CD4-positive, alpha-beta memory T cell (primary cell): ENCODE results near the gene RAD18. TPM values are rescaled to one million over a fixed set of nuclear protein-coding genes. Genes with fewer than 3 reads are reported as not detected.

Source experiments
- CTCF ChIA-PET: fragments of 350-600 bp; sonication (Branson Sonifier 250); formaldehyde crosslinking; loops from one replicate; lab custom pipeline; 2021; ENCODE audit warnings: inconsistent platforms; ENCODE audit not compliant: partially characterized antibody; lab: Charles Lee
- POLR2A ChIA-PET: fragments of 350-600 bp; sonication (Branson Sonifier 250); formaldehyde crosslinking; loops from one replicate; lab custom pipeline; 2021; ENCODE audit not compliant: partially characterized antibody; lab: Charles Lee
- DNase-seq, 5 donors: peaks; one replicate each; pipeline versions ENCODE4 v3.0.0 to v3.0.0-alpha.2; 2020 to 2022; ENCODE audit warnings: mixed read lengths in 1 of 5
- H3K27ac ChIP-seq: one replicate; pipeline ENCODE4 v1.7.0; 2013; ENCODE audit warnings: low read depth, low read length
- H3K27me3 ChIP-seq: 2 replicates; pipeline ENCODE4 v1.7.0; 2013; ENCODE audit warnings: mild to moderate bottlenecking, low read length, moderate library complexity; ENCODE audit not compliant: insufficient read depth
- H3K36me3 ChIP-seq: 2 replicates; pipeline ENCODE4 v1.7.0; 2013; ENCODE audit warnings: mild to moderate bottlenecking, low read length, moderate library complexity; ENCODE audit not compliant: insufficient read depth
- H3K4me1 ChIP-seq: 2 replicates; pipeline ENCODE4 v1.7.0; 2013; ENCODE audit warnings: mild to moderate bottlenecking, low read length, moderate library complexity; ENCODE audit not compliant: insufficient read depth
- H3K4me3 ChIP-seq, 2 donors: one replicate each; pipeline ENCODE4 v1.7.0; 2013; ENCODE audit warnings: low read length in 2 of 2, mild to moderate bottlenecking in 1 of 2
- H3K9me3 ChIP-seq, 2 donors: one replicate each; pipeline ENCODE4 v1.7.0; 2013; ENCODE audit warnings: low read length in 2 of 2, control low read depth in 1 of 2; ENCODE audit not compliant: control insufficient read depth in 1 of 2
- H3K27ac Mint-ChIP-seq, 7 donors: one replicate each; pipeline ENCODE4 v1.8.0; 2020 to 2021; ENCODE audit warnings: mixed read lengths in 7 of 7, mild to moderate bottlenecking in 6 of 7, inconsistent platforms in 3 of 7, moderate library complexity in 3 of 7
- H3K27me3 Mint-ChIP-seq, 2 donors: one replicate each; pipeline ENCODE4 v1.8.0; 2020 to 2021; ENCODE audit warnings: mixed read lengths in 2 of 2
- H3K36me3 Mint-ChIP-seq, 2 donors: one replicate each; pipeline ENCODE4 v1.8.0; 2020 to 2021; ENCODE audit warnings: mixed read lengths in 2 of 2, inconsistent platforms in 1 of 2, mild to moderate bottlenecking in 1 of 2
- H3K4me1 Mint-ChIP-seq, 4 donors: one replicate each; pipeline ENCODE4 v1.8.0; 2020 to 2021; ENCODE audit warnings: mixed read lengths in 4 of 4, mild to moderate bottlenecking in 1 of 4
- H3K4me3 Mint-ChIP-seq, 8 donors: one replicate each; pipeline ENCODE4 v1.8.0; 2020 to 2021; ENCODE audit warnings: mixed read lengths in 8 of 8, mild to moderate bottlenecking in 7 of 8, moderate library complexity in 6 of 8, inconsistent platforms in 3 of 8
- H3K9me3 Mint-ChIP-seq, 8 donors: one replicate each; pipeline ENCODE4 v1.8.0; 2020 to 2021; ENCODE audit warnings: mixed read lengths in 8 of 8, mild to moderate bottlenecking in 5 of 8, inconsistent platforms in 3 of 8, moderate library complexity in 1 of 8
- intact Hi-C: fragments of 100-400 bp; cut with micrococcal nuclease; formaldehyde crosslinking; loops from one replicate; pipeline ENCODE4 v1.15.1; 2023
- polyA plus RNA-seq, 2 donors: library from polyadenylated mRNA; unstranded; fragments of 300-500 nt; fragmentation: Illumina TruSeq; gene quantifications; one replicate each; pipeline ENCODE4 v1.2.3, GENCODE V29; 2021
- total RNA-seq, 2 experiments: library from RNA; stranded (reverse); gene quantifications; one replicate each; pipeline ENCODE4 v1.2.3, GENCODE V29; 2021

The RAD18 gene
- total and polyA plus RNA-seq, 4 experiments from 2014 or later = 11.9 to 17.6 (median 15.7) TPM

DNA sequence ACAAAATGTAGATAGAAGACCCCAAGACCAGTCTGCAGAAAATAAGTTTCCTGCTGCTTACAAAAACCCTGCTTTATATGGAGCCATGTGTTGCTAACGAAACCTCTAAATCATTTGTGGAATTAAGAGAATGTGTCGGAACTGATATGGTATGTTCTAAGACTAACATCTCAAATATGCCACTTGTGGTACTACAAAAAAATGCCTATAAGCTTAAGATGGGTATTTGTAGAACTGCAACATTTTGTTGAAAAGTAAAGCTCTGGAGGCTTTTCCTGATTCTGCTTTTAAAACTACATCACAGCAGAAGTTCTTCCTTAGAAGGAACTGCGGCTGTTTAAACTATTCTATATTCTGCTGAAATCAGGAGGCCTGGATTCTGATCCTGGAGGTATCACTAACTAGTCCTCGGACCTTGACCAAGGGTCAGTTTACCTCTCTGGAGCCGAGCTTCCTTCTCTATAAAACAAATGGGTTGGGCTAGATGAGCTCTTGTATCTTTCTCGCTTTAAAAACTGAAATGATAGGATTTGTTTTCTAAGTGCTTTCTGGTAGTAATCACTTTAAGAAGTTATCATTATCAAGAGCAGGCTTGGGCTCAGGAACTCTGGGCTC, 74.9 kb downstream of the RAD18 start:
- no peaks in the 10 kb centered on the region for H3K27me3 ChIP-seq
- no peaks in the 10 kb centered on the region for H3K9me3 ChIP-seq
- CTCF ChIA-PET = no interaction called here
- H3K36me3 Mint-ChIP-seq = peaks cover 55 to 58% of the 10 kb centered on the region in 2 donors
- H3K27ac Mint-ChIP-seq = no peak overlapping the region
- no peaks in the 10 kb centered on the region for H3K4me1 Mint-ChIP-seq
- peaks cover 0 to 2% (median 0%) of the 10 kb centered on the region in 8 donors for H3K9me3 Mint-ChIP-seq
- intact Hi-C loops = no loop called here
- no peaks in the 10 kb centered on the region for H3K27me3 Mint-ChIP-seq
- POLR2A ChIA-PET = no interaction called here
- H3K4me3 Mint-ChIP-seq = no peak overlapping the region
- H3K27ac ChIP-seq = no peak overlapping the region
- DNase-seq = no peak
- no peaks in the 10 kb centered on the region for H3K36me3 ChIP-seq
- no peak overlapping the region for H3K4me3 ChIP-seq
- H3K4me1 ChIP-seq = no peaks in the 10 kb centered on the region

DNA sequence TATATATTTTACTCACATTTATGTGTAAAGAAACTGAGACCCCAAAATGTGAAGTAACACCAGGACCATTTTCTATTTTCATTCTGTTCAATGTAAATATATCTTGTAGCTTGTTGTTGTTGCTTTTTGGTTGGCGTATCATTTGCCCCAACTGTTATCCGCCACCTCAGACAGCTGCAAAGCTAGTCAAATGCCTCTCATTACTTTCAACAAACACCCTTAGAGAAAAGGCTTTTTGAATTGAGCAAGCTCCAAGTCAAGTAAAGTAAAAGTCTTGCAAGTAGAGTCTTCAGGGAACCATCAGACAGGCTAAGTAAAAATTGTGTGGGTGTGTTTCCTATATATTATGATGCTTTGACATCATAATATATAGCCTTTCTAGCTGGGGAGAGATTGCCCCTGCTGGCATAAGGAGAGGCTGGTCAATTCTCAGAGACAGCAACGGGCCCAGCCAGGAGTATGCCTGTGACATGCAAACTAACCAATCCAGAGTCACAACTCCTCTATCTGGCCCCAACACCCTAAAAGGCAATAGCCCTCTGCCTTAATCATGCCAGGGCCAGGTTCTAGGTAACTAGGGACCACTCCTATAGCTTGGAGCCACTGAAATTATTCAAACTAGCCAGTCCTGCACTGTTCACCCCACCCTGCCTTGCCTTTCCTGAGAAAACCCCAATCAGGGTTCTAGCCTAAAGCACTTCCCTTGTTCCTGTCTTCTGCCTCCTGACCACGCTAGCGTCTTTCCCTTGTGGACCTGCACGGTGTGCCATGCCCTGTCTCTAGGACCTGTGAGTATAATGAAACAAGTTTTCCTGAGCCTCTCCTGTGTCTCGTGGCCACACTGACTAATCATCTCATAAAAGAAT, 75.6 kb downstream of the RAD18 start:
- Mint-ChIP-seq H3K4me1 (peaks cover 0 to 2% (median 0%) of the 10 kb centered on the region in 4 donors), H3K4me3 (no peak overlapping the region), H3K27me3 (no peaks in the 10 kb centered on the region), H3K9me3 (peaks cover 0 to 3% (median 0%) of the 10 kb centered on the region in 8 donors), H3K27ac (no peak overlapping the region), H3K36me3 (peaks cover 54 to 62% of the 10 kb centered on the region in 2 donors)
- Histone ChIP-seq H3K9me3 (no peaks in the 10 kb centered on the region), H3K36me3 (no peaks in the 10 kb centered on the region), H3K4me3 (no peak overlapping the region), H3K27me3 (no peaks in the 10 kb centered on the region), H3K4me1 (no peaks in the 10 kb centered on the region), H3K27ac (no peak overlapping the region)
- ChIA-PET POLR2A (no interaction called here), CTCF (no interaction called here)
- no peak for DNase-seq
- intact Hi-C loops = no loop called here

- Histone ChIP-seq H3K9me3 (no peaks in the 10 kb centered on the region), H3K27me3 (no peaks in the 10 kb centered on the region), H3K4me3 (no peak overlapping the region), H3K36me3 (no peaks in the 10 kb centered on the region), H3K4me1 (no peaks in the 10 kb centered on the region), H3K27ac (no peak overlapping the region)
- intact Hi-C loops = no loop called here
- Mint-ChIP-seq H3K27ac (peak overlapping the region in 1 of 7 donors; percentile 6), H3K36me3 (peaks cover 52 to 66% of the 10 kb centered on the region in 2 donors), H3K4me1 (peaks cover 0 to 2% (median 0%) of the 10 kb centered on the region in 4 donors), H3K27me3 (no peaks in the 10 kb centered on the region), H3K9me3 (peaks cover 0 to 3% (median 0%) of the 10 kb centered on the region in 8 donors), H3K4me3 (no peak overlapping the region)
- POLR2A ChIA-PET = no interaction called here
- CTCF ChIA-PET = no interaction called here
- DNase-seq = no peak
Measured at GRCh38 chr3:8886546-8886945, 76.7 kb downstream of the RAD18 start.

- H3K4me3 ChIP-seq = no peak overlapping the region
- no peaks in the 10 kb centered on the region for H3K27me3 Mint-ChIP-seq
- DNase-seq = no peak
- peaks cover 0 to 3% (median 0%) of the 10 kb centered on the region in 8 donors for H3K9me3 Mint-ChIP-seq
- H3K36me3 Mint-ChIP-seq = peaks cover 57 to 70% of the 10 kb centered on the region in 2 donors
- peaks cover 3% of the 10 kb centered on the region for H3K36me3 ChIP-seq
- H3K4me3 Mint-ChIP-seq = no peak overlapping the region
- intact Hi-C loops = no loop called here
- H3K27ac ChIP-seq = no peak overlapping the region
- H3K4me1 ChIP-seq = no peaks in the 10 kb centered on the region
- no peak overlapping the region for H3K27ac Mint-ChIP-seq
- ChIA-PET CTCF (no interaction called here), POLR2A (no interaction called here)
- H3K4me1 Mint-ChIP-seq = peaks cover 0 to 2% (median 0%) of the 10 kb centered on the region in 4 donors
- H3K9me3 ChIP-seq = no peaks in the 10 kb centered on the region
- H3K27me3 ChIP-seq = no peaks in the 10 kb centered on the region
Measured at GRCh38 chr3:8885536-8886316, 77.5 kb downstream of the RAD18 start.

DNA sequence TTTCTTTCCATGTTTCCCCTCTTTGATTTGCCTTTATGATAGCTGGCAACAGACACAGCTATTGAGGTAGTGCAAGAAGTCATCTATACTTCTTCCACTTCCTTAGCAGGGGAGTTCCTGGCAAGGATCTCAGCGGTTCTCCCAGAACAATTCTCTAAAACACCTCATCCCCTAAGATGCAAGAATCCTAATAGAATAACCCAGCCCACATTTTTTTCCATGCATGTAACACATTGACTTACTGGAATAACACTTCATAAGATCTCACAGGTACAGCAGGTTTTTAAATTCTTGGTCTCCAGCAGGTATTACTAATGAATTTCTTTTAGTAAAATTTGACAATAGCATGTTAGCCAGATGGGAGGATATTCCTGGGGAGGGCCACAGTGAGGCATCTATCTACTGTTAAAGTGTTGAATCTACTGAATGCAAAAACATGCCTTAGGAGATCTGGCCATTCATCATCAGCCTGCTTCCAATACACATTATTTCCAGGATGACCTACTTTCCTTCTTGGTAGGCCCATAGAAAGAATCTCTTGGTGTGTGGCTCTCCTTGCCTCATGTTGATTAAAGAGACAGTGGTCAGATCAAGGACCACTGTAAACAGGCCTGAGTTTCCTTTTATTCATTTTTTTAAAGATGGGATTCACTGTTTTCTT, 78.5 kb downstream of the RAD18 start:
- peaks cover 0 to 2% (median 0%) of the 10 kb centered on the region in 4 donors for H3K4me1 Mint-ChIP-seq
- peaks cover 57 to 73% of the 10 kb centered on the region in 2 donors for H3K36me3 Mint-ChIP-seq

GRCh38 chr3:8882642-8883041, 80.6 kb downstream of the RAD18 start:
- no peaks in the 10 kb centered on the region for H3K27me3 ChIP-seq
- CTCF ChIA-PET = interaction anchor here (0.6 kb wide), 1 partner anchor 536 kb away, joined by 3 read pairs; no protein-coding TSS in a partner anchor
- POLR2A ChIA-PET = no interaction called here
- Mint-ChIP-seq H3K9me3 (peaks cover 0 to 3% (median 0%) of the 10 kb centered on the region in 8 donors), H3K4me1 (peaks cover 0 to 2% (median 0%) of the 10 kb centered on the region in 4 donors), H3K36me3 (peaks cover 58 to 75% of the 10 kb centered on the region in 2 donors), H3K4me3 (no peak overlapping the region), H3K27ac (peak overlapping the region in 1 of 7 donors; percentile 84), H3K27me3 (no peaks in the 10 kb centered on the region)
- DNase-seq = no peak
- no peaks in the 10 kb centered on the region for H3K9me3 ChIP-seq
- intact Hi-C loops = no loop called here
- H3K4me3 ChIP-seq = no peak overlapping the region
- no peak overlapping the region for H3K27ac ChIP-seq
- H3K36me3 ChIP-seq = peaks cover 7% of the 10 kb centered on the region
- H3K4me1 ChIP-seq = no peaks in the 10 kb centered on the region

More for the DNA sequence above, 78.5 kb downstream of the RAD18 start:
- no peak overlapping the region for H3K27ac ChIP-seq
- ChIA-PET CTCF (interaction anchor here (1.0 kb wide), 1 partner anchor 9 kb away, joined by 3 read pairs; no protein-coding TSS in a partner anchor), POLR2A (no interaction called here)
- peak overlapping the region in 1 of 7 donors; percentile 20 for H3K27ac Mint-ChIP-seq
- no peak for DNase-seq
- H3K4me3 Mint-ChIP-seq = no peak overlapping the region
- H3K27me3 Mint-ChIP-seq = no peaks in the 10 kb centered on the region
- no peaks in the 10 kb centered on the region for H3K27me3 ChIP-seq
- no peaks in the 10 kb centered on the region for H3K4me1 ChIP-seq
- peaks cover 7% of the 10 kb centered on the region for H3K36me3 ChIP-seq
- intact Hi-C loops = no loop called here
- no peaks in the 10 kb centered on the region for H3K9me3 ChIP-seq
- peaks cover 0 to 3% (median 0%) of the 10 kb centered on the region in 8 donors for H3K9me3 Mint-ChIP-seq
- H3K4me3 ChIP-seq = no peak overlapping the region
